SU-DHL-6 (cell line): ENCODE data around the gene SEPTIN10.

Source experiments
- H2AFZ ChIP-seq: fragments of 200-600 bp; sonication (generic); 2 replicates; pipeline ENCODE4 v1.6.1; 2014; ENCODE audit warnings: low read depth, mild to moderate bottlenecking, moderate library complexity, mixed read lengths, antibody characterized with exemption, low read length; ENCODE audit not compliant: severe bottlenecking
- H3F3A ChIP-seq: fragments of 200-600 bp; shearing (Covaris generic); 2 replicates; pipeline ENCODE4 v1.6.0; 2016; ENCODE audit warnings: antibody characterized with exemption, mild to moderate bottlenecking; ENCODE audit not compliant: insufficient read depth
- H3K27ac ChIP-seq: fragments of 200-600 bp; sonication (generic); 2 replicates; pipeline ENCODE4 v1.5.1; 2016; ENCODE audit warnings: low read depth, mild to moderate bottlenecking, low read length, moderate library complexity, mixed read lengths
- H3K27me3 ChIP-seq: fragments of 200-600 bp; sonication (generic), shearing (Covaris generic); 2 replicates; pipeline ENCODE4 v1.6.0; 2014; ENCODE audit warnings: mild to moderate bottlenecking, low read length
- H3K36me3 ChIP-seq: fragments of 200-600 bp; sonication (generic); 2 replicates; pipeline ENCODE4 v1.6.1; 2014; ENCODE audit warnings: mild to moderate bottlenecking, low read length, mixed read lengths
- H3K4me2 ChIP-seq: fragments of 300-600, 200-600 bp; shearing (Covaris generic), sonication (generic); 2 replicates; pipeline ENCODE4 v1.6.0; 2014; ENCODE audit warnings: low read length, low read depth, mild to moderate bottlenecking; ENCODE audit not compliant: poor library complexity, severe bottlenecking
- H3K4me3 ChIP-seq: fragments of 200-600 bp; sonication (generic); 2 replicates; pipeline ENCODE4 v1.5.1; 2014; ENCODE audit warnings: antibody characterized with exemption, low read length, mild to moderate bottlenecking, mixed read lengths; ENCODE audit not compliant: insufficient read depth, poor library complexity, severe bottlenecking
- H3K79me2 ChIP-seq: fragments of 200-600 bp; sonication (generic); 2 replicates; pipeline ENCODE4 v1.6.1; 2014; ENCODE audit warnings: mild to moderate bottlenecking, low read length, moderate library complexity; ENCODE audit not compliant: insufficient read depth
- H3K9ac ChIP-seq: fragments of 200-600 bp; sonication (generic); 2 replicates; pipeline ENCODE4 v1.7.0; 2014; ENCODE audit warnings: mild to moderate bottlenecking, low read length
- H3K9me2 ChIP-seq: fragments of 200-600 bp; sonication (generic); replicated peaks from 2 replicates; pipeline ENCODE4 v1.6.1; 2014; ENCODE audit warnings: low read length; ENCODE audit not compliant: insufficient read depth
- H3K9me3 ChIP-seq: fragments of 200-600 bp; sonication (generic); 2 replicates; pipeline ENCODE4 v1.6.1; 2014; ENCODE audit warnings: low read length, mixed read lengths; ENCODE audit not compliant: insufficient read depth
- H4K20me1 ChIP-seq: fragments of 200-600 bp; sonication (generic); 2 replicates; pipeline ENCODE4 v1.6.1; 2014; ENCODE audit warnings: low read depth, mild to moderate bottlenecking, antibody characterized with exemption, low read length, moderate library complexity, mixed read lengths
- EZH2phosphoT487 ChIP-seq: fragments of 200-600 bp; sonication (generic), shearing (Covaris generic); conservative IDR thresholded peaks from 2 replicates; pipeline ENCODE4 v1.6.1; 2018; ENCODE audit warnings: mild to moderate bottlenecking, antibody characterized with exemption, low read length, moderate library complexity, mixed read lengths
- TF ChIP-seq, protein P1 (sequence below): fragments of 200-600 bp; sonication (generic); IDR thresholded peaks from one replicate; pipeline ENCODE4 v1.5.1; 2017; ENCODE audit warnings: antibody characterized with exemption, mild to moderate bottlenecking, low read length, moderate library complexity; ENCODE audit not compliant: insufficient read depth, poor library complexity, severe bottlenecking

Gene SEPTIN10

DNA sequence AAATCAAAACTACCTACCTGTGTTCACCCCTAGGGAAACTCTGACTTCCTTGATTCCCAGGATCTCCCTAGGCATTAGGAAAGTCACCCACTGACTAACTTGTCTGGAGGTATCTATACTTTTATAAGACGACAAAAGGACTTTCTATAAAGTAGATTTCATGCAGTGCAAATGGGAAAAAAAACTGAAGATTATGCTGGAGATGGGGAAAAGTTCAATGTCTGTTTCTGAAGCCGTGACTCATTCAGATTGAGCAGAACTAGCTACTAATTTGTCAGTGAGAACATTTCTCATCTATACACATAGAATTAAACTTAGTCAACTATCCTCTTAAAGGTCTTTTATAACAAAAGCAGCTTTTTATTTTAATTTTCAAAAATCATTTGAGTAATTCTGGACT lies 6.0 kb downstream of the SEPTIN10 start:
- no peaks in the 10 kb centered on the region for H4K20me1 ChIP-seq
- TF ChIP-seq, protein P1, sequence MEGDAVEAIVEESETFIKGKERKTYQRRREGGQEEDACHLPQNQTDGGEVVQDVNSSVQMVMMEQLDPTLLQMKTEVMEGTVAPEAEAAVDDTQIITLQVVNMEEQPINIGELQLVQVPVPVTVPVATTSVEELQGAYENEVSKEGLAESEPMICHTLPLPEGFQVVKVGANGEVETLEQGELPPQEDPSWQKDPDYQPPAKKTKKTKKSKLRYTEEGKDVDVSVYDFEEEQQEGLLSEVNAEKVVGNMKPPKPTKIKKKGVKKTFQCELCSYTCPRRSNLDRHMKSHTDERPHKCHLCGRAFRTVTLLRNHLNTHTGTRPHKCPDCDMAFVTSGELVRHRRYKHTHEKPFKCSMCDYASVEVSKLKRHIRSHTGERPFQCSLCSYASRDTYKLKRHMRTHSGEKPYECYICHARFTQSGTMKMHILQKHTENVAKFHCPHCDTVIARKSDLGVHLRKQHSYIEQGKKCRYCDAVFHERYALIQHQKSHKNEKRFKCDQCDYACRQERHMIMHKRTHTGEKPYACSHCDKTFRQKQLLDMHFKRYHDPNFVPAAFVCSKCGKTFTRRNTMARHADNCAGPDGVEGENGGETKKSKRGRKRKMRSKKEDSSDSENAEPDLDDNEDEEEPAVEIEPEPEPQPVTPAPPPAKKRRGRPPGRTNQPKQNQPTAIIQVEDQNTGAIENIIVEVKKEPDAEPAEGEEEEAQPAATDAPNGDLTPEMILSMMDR = no peak
- TF ChIP-seq EZH2phosphoT487 = no peak
- H3K36me3 ChIP-seq = no peaks in the 10 kb centered on the region
- no peak overlapping the region for H2AFZ ChIP-seq
- no peaks in the 10 kb centered on the region for H3K9me3 ChIP-seq
- H3K79me2 ChIP-seq = no peaks in the 10 kb centered on the region
- no peak overlapping the region for H3K4me2 ChIP-seq
- no peaks in the 10 kb centered on the region for H3F3A ChIP-seq
- no peak overlapping the region for H3K9ac ChIP-seq
- no peak overlapping the region for H3K27ac ChIP-seq
- H3K4me3 ChIP-seq = no peak overlapping the region
- no peaks in the 10 kb centered on the region for H3K27me3 ChIP-seq
- H3K9me2 ChIP-seq = no peaks in the 10 kb centered on the region

DNA sequence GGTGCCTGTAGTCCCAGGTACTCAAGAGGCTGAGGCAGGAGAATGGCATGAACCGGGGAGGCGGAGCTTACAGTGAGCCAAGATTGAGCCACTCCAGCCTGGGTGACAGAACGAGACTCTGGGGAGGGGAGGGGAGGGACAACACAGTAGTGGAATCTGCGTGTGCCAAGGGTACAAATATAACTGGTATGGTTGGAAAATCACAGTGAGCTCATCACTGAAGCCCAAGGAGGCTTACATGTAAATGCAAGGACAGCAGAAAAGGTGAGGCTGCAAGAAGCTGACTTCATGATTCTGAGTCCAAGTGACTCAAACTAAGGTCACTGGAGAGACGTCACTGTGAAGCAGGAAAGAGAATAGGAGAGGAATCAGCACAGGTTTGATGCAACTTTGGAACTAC lies 9.2 kb downstream of the SEPTIN10 start:
- Histone ChIP-seq H2AFZ (no peak overlapping the region), H3K79me2 (no peaks in the 10 kb centered on the region), H3F3A (no peaks in the 10 kb centered on the region), H4K20me1 (no peaks in the 10 kb centered on the region), H3K36me3 (no peaks in the 10 kb centered on the region), H3K4me2 (no peak overlapping the region), H3K9ac (no peak overlapping the region), H3K9me2 (no peaks in the 10 kb centered on the region), H3K27ac (no peak overlapping the region), H3K4me3 (no peak overlapping the region), H3K27me3 (no peaks in the 10 kb centered on the region), H3K9me3 (no peaks in the 10 kb centered on the region)
- TF ChIP-seq, protein P1 = no peak
- no peak for TF ChIP-seq EZH2phosphoT487

DNA sequence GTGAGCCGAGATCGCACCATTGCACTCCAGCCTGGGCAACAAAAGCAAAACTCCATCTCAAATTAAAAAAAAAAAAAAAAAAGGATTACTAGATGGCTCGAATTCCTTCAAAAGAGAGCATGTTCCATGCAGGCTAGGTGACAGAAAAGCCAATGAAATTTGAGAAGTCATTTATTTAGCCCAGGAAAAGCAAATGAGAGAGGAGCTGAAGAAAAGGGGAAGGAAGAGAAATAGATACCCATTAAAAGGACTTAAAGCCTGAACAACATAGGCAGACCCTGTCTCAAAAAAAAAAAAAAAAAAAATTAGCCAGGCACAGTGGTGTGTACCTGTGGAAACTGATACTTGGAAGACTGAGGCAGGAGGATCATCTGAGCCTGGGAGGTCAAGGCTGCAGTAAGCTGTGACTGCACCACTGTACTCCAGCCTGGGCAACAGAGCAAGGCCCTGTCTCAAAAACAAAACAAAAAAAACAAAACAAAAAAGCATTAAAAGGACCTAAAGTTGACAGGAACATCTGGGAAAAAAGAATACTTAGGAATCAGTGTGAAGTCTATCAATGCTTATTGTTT lies 11.1 kb downstream of the SEPTIN10 start:
- TF ChIP-seq EZH2phosphoT487 = no peak
- TF ChIP-seq, protein P1 = no peak
- H3K4me2 ChIP-seq = no peak overlapping the region
- H3K9me3 ChIP-seq = no peaks in the 10 kb centered on the region
- no peak overlapping the region for H2AFZ ChIP-seq
- no peaks in the 10 kb centered on the region for H4K20me1 ChIP-seq
- H3K4me3 ChIP-seq = no peak overlapping the region
- H3K27me3 ChIP-seq = no peaks in the 10 kb centered on the region
- no peak overlapping the region for H3K27ac ChIP-seq
- no peak overlapping the region for H3K9ac ChIP-seq
- no peaks in the 10 kb centered on the region for H3K36me3 ChIP-seq
- H3F3A ChIP-seq = no peaks in the 10 kb centered on the region
- H3K9me2 ChIP-seq = no peaks in the 10 kb centered on the region
- H3K79me2 ChIP-seq = no peaks in the 10 kb centered on the region
